Measurements from ENCODE around the gene NCAPH2. TPM values are rescaled to one million over a fixed set of nuclear protein-coding genes. Genes with fewer than 3 reads are reported as not detected.

NCAPH2 gene
- total and polyA plus RNA-seq, 2 of the 8 experiments (the other 6 are each of a cell fraction or from before 2014, with no cell fraction given): 62.2 to 81.6 TPM

DNA sequence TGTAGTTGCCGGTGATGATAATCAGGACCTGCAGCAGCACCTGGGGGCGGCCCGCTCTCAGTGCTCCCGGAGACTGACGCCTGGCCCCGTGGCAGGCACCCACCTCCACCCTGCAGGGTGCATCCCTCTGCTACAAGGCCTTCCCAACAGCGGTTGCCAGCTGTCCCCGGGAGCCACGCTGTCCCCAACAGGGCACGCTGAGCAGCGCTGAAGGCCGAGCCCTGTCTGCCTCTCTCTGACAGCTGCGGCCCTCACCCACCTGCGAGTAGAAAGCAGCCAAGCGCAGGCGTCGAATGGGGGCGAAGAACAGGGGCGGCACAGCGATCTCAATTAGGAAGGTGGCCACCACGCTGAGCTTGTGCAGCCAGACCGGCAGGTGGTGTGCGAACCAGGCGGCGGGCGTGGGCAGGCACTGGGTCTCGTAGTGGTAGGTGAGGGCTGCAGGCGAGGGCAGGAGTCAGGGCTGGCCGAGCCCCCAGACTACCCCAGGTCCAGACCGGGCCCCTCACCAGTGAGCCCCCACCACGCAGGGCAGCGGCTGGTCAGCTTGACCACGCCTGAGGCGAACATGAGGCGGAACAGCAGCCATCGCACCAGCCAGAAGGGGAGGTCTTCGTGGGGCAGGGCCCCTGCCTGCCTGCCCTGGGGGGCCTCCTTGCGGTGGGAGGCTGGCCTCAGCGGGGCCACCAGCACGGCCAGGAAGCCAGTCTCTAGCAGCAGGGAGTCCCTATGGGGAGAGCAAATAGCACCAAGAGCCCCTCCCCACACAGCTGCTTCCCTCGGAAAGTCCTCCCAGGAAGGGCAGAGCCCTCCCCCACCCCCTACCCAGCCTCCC lies 2.0 kb upstream of the NCAPH2 start (continued):
- no peak for TF ChIP-seq ASH2L (IDR thresholded peaks at IDR 0.05; ENCODE audit: low read length)
- TF ChIP-seq HDAC2 (IDR thresholded peaks at IDR 0.05; ENCODE audit: borderline replicate concordance in 1 of 2, low read depth in 2 of 2, low read length in 2 of 2): no peak
- no peak for TF ChIP-seq POLR2AphosphoS5 (IDR thresholded peaks at IDR 0.05; ENCODE audit: low read depth, low read length)
- TF ChIP-seq, protein P1, sequence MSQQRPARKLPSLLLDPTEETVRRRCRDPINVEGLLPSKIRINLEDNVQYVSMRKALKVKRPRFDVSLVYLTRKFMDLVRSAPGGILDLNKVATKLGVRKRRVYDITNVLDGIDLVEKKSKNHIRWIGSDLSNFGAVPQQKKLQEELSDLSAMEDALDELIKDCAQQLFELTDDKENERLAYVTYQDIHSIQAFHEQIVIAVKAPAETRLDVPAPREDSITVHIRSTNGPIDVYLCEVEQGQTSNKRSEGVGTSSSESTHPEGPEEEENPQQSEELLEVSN (IDR thresholded peaks at IDR 0.05): no peak
- no peak for TF ChIP-seq JUN (IDR thresholded peaks at IDR 0.05; ENCODE audit: low read depth, low read length)
- no peak for TF ChIP-seq CTCF (IDR thresholded peaks at IDR 0.05; ENCODE audit: control extremely low read depth in 1 of 3, insufficient read depth in 1 of 3, low read depth in 1 of 3, low read length in 3 of 3)
- TF ChIP-seq SIN3A (conservative IDR thresholded peaks at IDR 0.05 in 1 of 2, IDR thresholded peaks at IDR 0.05 in 1 of 2; ENCODE audit: low read depth in 1 of 2, low read length in 2 of 2): no peak
- TF ChIP-seq SIRT6 (IDR thresholded peaks at IDR 0.05; ENCODE audit: low read length): no peak
- no peak for TF ChIP-seq RNF2 (IDR thresholded peaks at IDR 0.05; ENCODE audit: borderline replicate concordance, low read depth, low read length, missing control alignments, poor library complexity, severe bottlenecking)
- no peak for TF ChIP-seq KDM4A (IDR thresholded peaks at IDR 0.05; ENCODE audit: low read depth, low read length, severe bottlenecking)
- TF ChIP-seq BCL11A (IDR thresholded peaks at IDR 0.05; ENCODE audit: low read depth in 2 of 2, low read length in 2 of 2): no peak

Measured in H1 (cell line).